Activated T-helper 1 cell treated with anti-CD3 and anti-CD28 coated beads, Interleukin-12 subunit alpha, Interleukin-12 subunit beta, Interleukin-2, Interleukin-4 antibody, amounts not matched to agents 30 ng/mL and 10 ng/mL and 1 ng/mL, durations not matched to agents 14 hours and 24 hours and 36 hours (primary cell): ENCODE measurements around the gene LIN54. TPM values are rescaled to one million over a fixed set of nuclear protein-coding genes. Genes with fewer than 3 reads are reported as not detected.
"Not testable (repeated sequence)": the region's sequence is repeated elsewhere in the genome, so short reads cannot be mapped to it uniquely, and the experiment has no call there.

Source experiments
- DNase-seq: peaks from one replicate; pipeline ENCODE4 v3.0.0; 2021; ENCODE audit warnings: low spot score
- H3K27ac Mint-ChIP-seq: one replicate; pipeline ENCODE4 v1.8.0; 2021; ENCODE audit warnings: mild to moderate bottlenecking, mixed read lengths
- H3K27me3 Mint-ChIP-seq: one replicate; pipeline ENCODE4 v1.8.0; 2022; ENCODE audit warnings: mild to moderate bottlenecking, moderate library complexity, mixed read lengths; ENCODE audit not compliant: insufficient read depth
- H3K36me3 Mint-ChIP-seq: one replicate; pipeline ENCODE4 v1.8.0; 2021; ENCODE audit warnings: low read depth, mixed read lengths
- H3K4me1 Mint-ChIP-seq: one replicate; pipeline ENCODE4 v1.8.0; 2021; ENCODE audit warnings: low read depth, mixed read lengths
- H3K4me3 Mint-ChIP-seq: one replicate; pipeline ENCODE4 v1.8.0; 2021; ENCODE audit warnings: mild to moderate bottlenecking, moderate library complexity, mixed read lengths
- H3K9me3 Mint-ChIP-seq: one replicate; pipeline ENCODE4 v1.8.0; 2021; ENCODE audit warnings: mixed read lengths
- intact Hi-C: fragments of 100-400 bp; cut with micrococcal nuclease; formaldehyde crosslinking; loops from one replicate; pipeline ENCODE4 v1.15.1; 2024
- total RNA-seq: library from RNA; stranded (reverse); gene quantifications from 2 replicates; pipeline ENCODE4 v1.2.3, GENCODE V29; 2022

LIN54 gene
- total RNA-seq, 1 donor from 2014 or later: 26.6 TPM

GRCh38 chr4:83025563-83025962 is 14.9 kb upstream of the LIN54 start:
- intact Hi-C loops: no loop called here
- H3K4me1 Mint-ChIP-seq: no peaks in the 10 kb centered on the region
- no peaks in the 10 kb centered on the region for H3K36me3 Mint-ChIP-seq
- peaks cover 11% of the 10 kb centered on the region for H3K9me3 Mint-ChIP-seq
- no peak overlapping the region for H3K27ac Mint-ChIP-seq
- peaks cover 7% of the 10 kb centered on the region for H3K27me3 Mint-ChIP-seq
- no peak for DNase-seq
- H3K4me3 Mint-ChIP-seq: no peak overlapping the region

GRCh38 chr4:83024233-83024632 is 13.6 kb upstream of the LIN54 start:
- peaks cover 11% of the 10 kb centered on the region for H3K9me3 Mint-ChIP-seq
- DNase-seq: no peak
- intact Hi-C loops: no loop called here
- peaks cover 3% of the 10 kb centered on the region for H3K27me3 Mint-ChIP-seq
- H3K27ac Mint-ChIP-seq: no peak overlapping the region
- peaks cover 9% of the 10 kb centered on the region for H3K4me1 Mint-ChIP-seq
- no peak overlapping the region for H3K4me3 Mint-ChIP-seq
- no peaks in the 10 kb centered on the region for H3K36me3 Mint-ChIP-seq

GRCh38 chr4:83023599-83023998 is 13.0 kb upstream of the LIN54 start:
- H3K4me1 Mint-ChIP-seq: not testable (repeated sequence)

GRCh38 chr4:83022724-83023450 is 12.3 kb upstream of the LIN54 start:
- Mint-ChIP-seq H3K4me3 (no peak overlapping the region), H3K36me3 (no peaks in the 10 kb centered on the region), H3K4me1 (peaks cover 9% of the 10 kb centered on the region), H3K27me3 (peaks cover 3% of the 10 kb centered on the region), H3K9me3 (peaks cover 11% of the 10 kb centered on the region), H3K27ac (no peak overlapping the region)
- no peak for DNase-seq
- intact Hi-C loops: no loop called here

More at GRCh38 chr4:83023599-83023998, 13.0 kb upstream of the LIN54 start:
- DNase-seq, H3K36me3 Mint-ChIP-seq, H3K27me3 Mint-ChIP-seq, H3K27ac Mint-ChIP-seq, intact Hi-C loops, H3K4me3 Mint-ChIP-seq: not testable (repeated sequence)
- peaks cover 11% of the 10 kb centered on the region for H3K9me3 Mint-ChIP-seq

- Mint-ChIP-seq H3K4me3 (no peak overlapping the region), H3K27me3 (no peaks in the 10 kb centered on the region), H3K9me3 (peaks cover 2% of the 10 kb centered on the region), H3K4me1 (peaks cover 9% of the 10 kb centered on the region), H3K27ac (no peak overlapping the region), H3K36me3 (no peaks in the 10 kb centered on the region)
- DNase-seq: no peak
- intact Hi-C loops: loop anchor here (10.0 kb wide), 1 partner anchor 1545 kb away; the partner anchor contains the start of gene RASGEF1B
These were observed 9.3 kb upstream of the LIN54 start for GRCh38 chr4:83019794-83020494.

- no peaks in the 10 kb centered on the region for H3K27me3 Mint-ChIP-seq
- H3K9me3 Mint-ChIP-seq: no peaks in the 10 kb centered on the region
- DNase-seq: no peak
- peaks cover 38% of the 10 kb centered on the region for H3K4me1 Mint-ChIP-seq
- H3K4me3 Mint-ChIP-seq: peak overlapping the region; percentile 91
- H3K27ac Mint-ChIP-seq: peak overlapping the region; percentile 26
- intact Hi-C loops: loop anchor here (1.0 to 10.0 kb wide), 6 partner anchors 20 to 1539 kb away; partner anchors contain the start of genes COQ2 and RASGEF1B
- H3K36me3 Mint-ChIP-seq: no peaks in the 10 kb centered on the region
These were observed 3.3 kb upstream of the LIN54 start for GRCh38 chr4:83013902-83014301.

GRCh38 chr4:83013420-83013867 is 2.8 kb upstream of the LIN54 start:
- intact Hi-C loops: loop anchor here (1.0 to 10.0 kb wide), 6 partner anchors 21 to 1539 kb away; partner anchors contain the start of genes COQ2 and RASGEF1B
- Mint-ChIP-seq H3K27me3 (no peaks in the 10 kb centered on the region), H3K36me3 (no peaks in the 10 kb centered on the region), H3K9me3 (no peaks in the 10 kb centered on the region), H3K4me1 (peaks cover 40% of the 10 kb centered on the region), H3K27ac (peak overlapping the region; percentile 92), H3K4me3 (peak overlapping the region; percentile 91)
- DNase-seq: no peak

- H3K27me3 Mint-ChIP-seq: no peaks in the 10 kb centered on the region
- H3K27ac Mint-ChIP-seq: peak overlapping the region; percentile 92
- DNase-seq: peak; percentile 97
- peak overlapping the region; percentile 91 for H3K4me3 Mint-ChIP-seq
- no peaks in the 10 kb centered on the region for H3K36me3 Mint-ChIP-seq
- H3K9me3 Mint-ChIP-seq: no peaks in the 10 kb centered on the region
- H3K4me1 Mint-ChIP-seq: peaks cover 45% of the 10 kb centered on the region
- intact Hi-C loops: loop anchor here (1.0 to 10.0 kb wide), 9 partner anchors 21 to 1538 kb away; partner anchors contain the start of genes COQ2, HELQ and RASGEF1B
These were observed 2.2 kb upstream of the LIN54 start for GRCh38 chr4:83012687-83013419.

- peak overlapping the region; percentile 96 for H3K4me3 Mint-ChIP-seq
These were observed 1.6 kb upstream of the LIN54 start for GRCh38 chr4:83012200-83012686.

GRCh38 chr4:83011689-83012199 is 1.1 kb upstream of the LIN54 start:
- H3K27me3 Mint-ChIP-seq: no peaks in the 10 kb centered on the region
- intact Hi-C loops: loop anchor here (1.0 to 10.0 kb wide), 7 partner anchors 99 to 1537 kb away; partner anchors contain the start of genes ENOPH1, HELQ, HNRNPDL and RASGEF1B
- no peaks in the 10 kb centered on the region for H3K36me3 Mint-ChIP-seq
- no peak for DNase-seq
- peak overlapping the region; percentile 90 for H3K27ac Mint-ChIP-seq
- peak overlapping the region; percentile 96 for H3K4me3 Mint-ChIP-seq
- H3K9me3 Mint-ChIP-seq: no peaks in the 10 kb centered on the region
- peaks cover 52% of the 10 kb centered on the region for H3K4me1 Mint-ChIP-seq

More at GRCh38 chr4:83012200-83012686, 1.6 kb upstream of the LIN54 start:
- Mint-ChIP-seq H3K9me3 (no peaks in the 10 kb centered on the region), H3K4me1 (peaks cover 51% of the 10 kb centered on the region), H3K36me3 (no peaks in the 10 kb centered on the region), H3K27me3 (no peaks in the 10 kb centered on the region), H3K27ac (peak overlapping the region; percentile 90)
- intact Hi-C loops: loop anchor here (1.0 to 10.0 kb wide), 5 partner anchors 98 to 1537 kb away; partner anchors contain the start of genes HELQ and RASGEF1B
- peak; percentile 26 for DNase-seq

- Mint-ChIP-seq H3K9me3 (no peaks in the 10 kb centered on the region), H3K36me3 (peaks cover 3% of the 10 kb centered on the region), H3K27ac (peak overlapping the region; percentile 90), H3K27me3 (no peaks in the 10 kb centered on the region), H3K4me1 (peaks cover 57% of the 10 kb centered on the region), H3K4me3 (peak overlapping the region; percentile 96)
- intact Hi-C loops: loop anchor here (1.0 to 10.0 kb wide), 8 partner anchors 21 to 1535 kb away; partner anchors contain the start of genes ABRAXAS1, ENOPH1, HNRNPDL and RASGEF1B
- no peak for DNase-seq
These were observed 507 bp downstream of the LIN54 start for GRCh38 chr4:83010111-83010521.

- Mint-ChIP-seq H3K36me3 (peaks cover 3% of the 10 kb centered on the region), H3K9me3 (no peaks in the 10 kb centered on the region), H3K4me3 (peak overlapping the region; percentile 96), H3K4me1 (peaks cover 57% of the 10 kb centered on the region), H3K27ac (peak overlapping the region; percentile 90), H3K27me3 (no peaks in the 10 kb centered on the region)
- intact Hi-C loops: no loop called here
- DNase-seq: no peak
These were observed 1.1 kb downstream of the LIN54 start for GRCh38 chr4:83009529-83009928.
